NOMO-1 treated with DMSO at 0.1 percent for 48 hours (cell line): Measurements from ENCODE around the gene SFTPB.
"Not testable (repeated sequence)": the region's sequence is repeated elsewhere in the genome, so short reads cannot be mapped to it uniquely, and the experiment has no call there.

Experiments
- DNase-seq: peaks from one replicate; lab custom pipeline; 2025; ENCODE audit not compliant: unreplicated experiment; lab: John Stamatoyannopoulos, UW

The SFTPB gene

GRCh38 chr2:85614757-85615156, 53.2 kb downstream of the SFTPB start:
- not testable (repeated sequence) for DNase-seq

GRCh38 chr2:85613717-85614515, 54.1 kb downstream of the SFTPB start:
- no peak for DNase-seq

- DNase-seq: peak; percentile 88
Measured at GRCh38 chr2:85611705-85612587, 56.1 kb downstream of the SFTPB start, which contains the start of gene C2orf68. C2orf68 (minus strand) TSS chr2:85612066; CDS start chr2:85611984, 82 bp downstream.

- no peak for DNase-seq
Measured at GRCh38 chr2:85611217-85611704, 56.7 kb downstream of the SFTPB start.
